Stimulated activated CD8-positive, alpha-beta memory T cell treated with anti-CD3 and anti-CD28 coated beads, Interleukin-4, amount 100 ng/mL, for 48 hours (primary cell): ENCODE results near the gene MAST3.

ENCODE experiments used
- DNase-seq: peaks from one replicate; pipeline ENCODE4 v3.0.0-alpha.2; 2020

MAST3 gene

GRCh38 chr19:18161636-18162002, 64.0 kb downstream of the MAST3 start:
- DNase-seq, result no peak

GRCh38 chr19:18164072-18164471, 66.5 kb downstream of the MAST3 start:
- no peak for DNase-seq

- DNase-seq, result no peak
These were observed 68.4 kb downstream of the MAST3 start for GRCh38 chr19:18165794-18166544.

- no peak for DNase-seq
These were observed 69.4 kb downstream of the MAST3 start for GRCh38 chr19:18167011-18167410.

- DNase-seq, result peak; percentile 76
These were observed 70.5 kb downstream of the MAST3 start for GRCh38 chr19:18167975-18168645.

GRCh38 chr19:18168673-18169381, 71.2 kb downstream of the MAST3 start:
- DNase-seq, result no peak

- DNase-seq, result no peak
These were observed 73.2 kb downstream of the MAST3 start for GRCh38 chr19:18170714-18171255.

GRCh38 chr19:18171605-18172327, 74.2 kb downstream of the MAST3 start:
- no peak for DNase-seq

- no peak for DNase-seq
These were observed 74.9 kb downstream of the MAST3 start for GRCh38 chr19:18172331-18173053.

GRCh38 chr19:18173054-18173571, 75.5 kb downstream of the MAST3 start:
- no peak for DNase-seq

GRCh38 chr19:18173572-18174288, 76.2 kb downstream of the MAST3 start, which contains the start of gene IFI30:
TSS of gene IFI30 (plus strand) at chr19:18173813. CDS start at chr19:18173842, 29 bp downstream.
- peak; percentile 79 for DNase-seq

GRCh38 chr19:18174983-18175382, 77.4 kb downstream of the MAST3 start:
- no peak for DNase-seq

GRCh38 chr19:18176367-18177310, 79.1 kb downstream of the MAST3 start:
- DNase-seq, result no peak

GRCh38 chr19:18179957-18180356, 82.4 kb downstream of the MAST3 start:
- DNase-seq, result no peak

GRCh38 chr19:18183529-18183928, 86.0 kb downstream of the MAST3 start:
- DNase-seq, result no peak

- DNase-seq, result no peak
These were observed 88.0 kb downstream of the MAST3 start for GRCh38 chr19:18185538-18185937.

- no peak for DNase-seq
These were observed 92.7 kb downstream of the MAST3 start for GRCh38 chr19:18190278-18190677.

GRCh38 chr19:18191640-18192062, 94.1 kb downstream of the MAST3 start:
- DNase-seq, result no peak

GRCh38 chr19:18192673-18193387, 95.3 kb downstream of the MAST3 start, which contains the start of gene MPV17L2:
TSS of gene MPV17L2 (plus strand) at chr19:18193218. CDS start at chr19:18193282, 64 bp downstream.
- peak; percentile 98 for DNase-seq
